ENCODE results near the gene KLK4.

DNA sequence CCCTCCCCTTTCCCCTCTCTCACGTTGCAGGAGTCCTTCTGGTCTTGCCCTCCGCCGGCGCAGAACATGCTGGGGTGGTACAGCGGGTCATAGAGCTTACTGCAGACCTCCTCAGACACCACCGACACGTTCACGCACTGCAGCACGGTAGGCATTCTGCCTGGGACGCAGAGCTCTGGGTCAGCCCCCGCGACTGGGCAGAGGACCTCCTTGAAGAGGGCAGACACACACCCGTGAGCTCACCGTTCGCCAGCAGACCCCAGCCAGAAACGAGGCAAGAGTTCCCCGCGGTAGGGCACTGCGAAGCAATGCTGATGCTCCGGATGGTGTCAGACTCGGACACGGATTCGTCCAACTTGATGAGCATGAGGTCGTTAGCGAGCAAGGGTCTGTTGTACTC lies 2.9 kb downstream of the KLK4 start:
- TF ChIP-seq CHD2 (IDR thresholded peaks at IDR 0.05; ENCODE audit: low read depth, low read length) (no peak), SMC3 (IDR thresholded peaks at IDR 0.05; ENCODE audit: low read length) (no peak), KDM4B (CRISPR knock-in tag; IDR thresholded peaks at IDR 0.05) (no peak), BRCA1 (CRISPR knock-in tag; IDR thresholded peaks at IDR 0.05) (no peak), HIVEP1 (CRISPR knock-in tag; IDR thresholded peaks at IDR 0.05) (no peak), NFIC (IDR thresholded peaks at IDR 0.05; ENCODE audit: low read length) (no peak), ZNF292 (CRISPR knock-in tag; IDR thresholded peaks at IDR 0.05; ENCODE audit: borderline replicate concordance, low read depth) (no peak), RFX5 (IDR thresholded peaks at IDR 0.05; ENCODE audit: low read depth, low read length) (no peak), SETDB1 (CRISPR knock-in tag; IDR thresholded peaks at IDR 0.05; ENCODE audit: borderline replicate concordance) (no peak), ELF4 (CRISPR knock-in tag; IDR thresholded peaks at IDR 0.05; ENCODE audit: borderline replicate concordance) (no peak)
- TF ChIP-seq, protein P1, sequence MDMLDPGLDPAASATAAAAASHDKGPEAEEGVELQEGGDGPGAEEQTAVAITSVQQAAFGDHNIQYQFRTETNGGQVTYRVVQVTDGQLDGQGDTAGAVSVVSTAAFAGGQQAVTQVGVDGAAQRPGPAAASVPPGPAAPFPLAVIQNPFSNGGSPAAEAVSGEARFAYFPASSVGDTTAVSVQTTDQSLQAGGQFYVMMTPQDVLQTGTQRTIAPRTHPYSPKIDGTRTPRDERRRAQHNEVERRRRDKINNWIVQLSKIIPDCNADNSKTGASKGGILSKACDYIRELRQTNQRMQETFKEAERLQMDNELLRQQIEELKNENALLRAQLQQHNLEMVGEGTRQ (IDR thresholded peaks at IDR 0.05; ENCODE audit: low read depth, low read length): no peak
- TF ChIP-seq, protein P1 (CRISPR knock-in tag; IDR thresholded peaks at IDR 0.05; ENCODE audit: borderline replicate concordance): no peak
- TF ChIP-seq, protein P2, sequence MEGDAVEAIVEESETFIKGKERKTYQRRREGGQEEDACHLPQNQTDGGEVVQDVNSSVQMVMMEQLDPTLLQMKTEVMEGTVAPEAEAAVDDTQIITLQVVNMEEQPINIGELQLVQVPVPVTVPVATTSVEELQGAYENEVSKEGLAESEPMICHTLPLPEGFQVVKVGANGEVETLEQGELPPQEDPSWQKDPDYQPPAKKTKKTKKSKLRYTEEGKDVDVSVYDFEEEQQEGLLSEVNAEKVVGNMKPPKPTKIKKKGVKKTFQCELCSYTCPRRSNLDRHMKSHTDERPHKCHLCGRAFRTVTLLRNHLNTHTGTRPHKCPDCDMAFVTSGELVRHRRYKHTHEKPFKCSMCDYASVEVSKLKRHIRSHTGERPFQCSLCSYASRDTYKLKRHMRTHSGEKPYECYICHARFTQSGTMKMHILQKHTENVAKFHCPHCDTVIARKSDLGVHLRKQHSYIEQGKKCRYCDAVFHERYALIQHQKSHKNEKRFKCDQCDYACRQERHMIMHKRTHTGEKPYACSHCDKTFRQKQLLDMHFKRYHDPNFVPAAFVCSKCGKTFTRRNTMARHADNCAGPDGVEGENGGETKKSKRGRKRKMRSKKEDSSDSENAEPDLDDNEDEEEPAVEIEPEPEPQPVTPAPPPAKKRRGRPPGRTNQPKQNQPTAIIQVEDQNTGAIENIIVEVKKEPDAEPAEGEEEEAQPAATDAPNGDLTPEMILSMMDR (CRISPR knock-in tag; IDR thresholded peaks at IDR 0.05): no peak
- TF ChIP-seq, protein P3, sequence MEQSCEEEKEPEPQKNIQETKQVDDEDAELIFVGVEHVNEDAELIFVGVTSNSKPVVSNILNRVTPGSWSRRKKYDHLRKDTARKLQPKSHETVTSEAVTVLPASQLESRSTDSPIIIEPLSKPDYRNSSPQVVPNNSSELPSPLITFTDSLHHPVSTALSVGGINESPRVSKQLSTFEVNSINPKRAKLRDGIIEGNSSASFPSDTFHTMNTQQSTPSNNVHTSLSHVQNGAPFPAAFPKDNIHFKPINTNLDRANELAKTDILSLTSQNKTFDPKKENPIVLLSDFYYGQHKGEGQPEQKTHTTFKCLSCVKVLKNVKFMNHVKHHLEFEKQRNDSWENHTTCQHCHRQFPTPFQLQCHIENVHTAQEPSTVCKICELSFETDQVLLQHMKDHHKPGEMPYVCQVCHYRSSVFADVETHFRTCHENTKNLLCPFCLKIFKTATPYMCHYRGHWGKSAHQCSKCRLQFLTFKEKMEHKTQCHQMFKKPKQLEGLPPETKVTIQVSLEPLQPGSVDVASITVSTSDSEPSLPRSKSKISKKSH (CRISPR knock-in tag; IDR thresholded peaks at IDR 0.05; ENCODE audit: borderline replicate concordance): no peak
